Uterus (tissue), 2 donors: ENCODE measurements around the gene ABHD8.

Source experiments
- CTCF ChIP-seq, 4 experiments: fragments of 200-600 bp in 2 of 4; fragments of 450-650 bp in 2 of 4; sonication (generic) in 2 of 4; IDR thresholded peaks; one replicate each; pipeline ENCODE4 v1.5.1; 2016 to 2019; ENCODE audit warnings: antibody characterized with exemption in 4 of 4, mild to moderate bottlenecking in 2 of 4, moderate library complexity in 1 of 4
- POLR2A ChIP-seq, 2 donors: fragments of 450-650 bp; IDR thresholded peaks; one replicate each; pipeline ENCODE4 v1.6.1; 2016; ENCODE audit warnings: antibody characterized with exemption in 2 of 2, mild to moderate bottlenecking in 1 of 2, moderate library complexity in 1 of 2

- TF ChIP-seq CTCF (IDR thresholded peaks at IDR 0.05) (no peak), POLR2A (IDR thresholded peaks at IDR 0.05) (no peak)
These were observed 44.0 kb downstream of the ABHD8 start for GRCh38 chr19:17259118-17259780.
